ENCODE measurements around the gene USB1. TPM values are rescaled to one million over a fixed set of nuclear protein-coding genes. Genes with fewer than 3 reads are reported as not detected.

USB1 gene
- total and polyA plus RNA-seq, 3 donors from 2014 or later, result 39.7 to 63.7 (median 62.4) TPM

DNA sequence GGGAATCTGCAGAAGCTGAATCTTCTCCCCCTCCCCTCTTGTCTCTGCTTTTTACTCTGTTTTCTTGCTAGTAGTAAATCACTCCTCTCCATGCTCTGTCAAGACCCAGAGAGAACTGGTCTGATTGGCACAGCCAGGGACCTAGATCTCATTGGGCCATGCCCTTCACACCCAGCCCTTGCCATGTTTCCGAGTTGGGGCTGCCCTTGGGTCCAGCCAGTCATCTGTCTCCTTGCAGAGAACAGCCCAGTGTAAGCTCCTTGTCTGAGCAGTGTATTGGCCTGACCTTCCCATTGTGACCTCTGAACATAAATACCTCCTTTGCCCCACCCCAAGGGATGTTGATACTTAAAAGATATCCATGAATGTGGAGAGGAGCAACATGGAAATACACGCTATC lies 28.2 kb downstream of the USB1 start:
- WGBS, 2 donors, result 75 to 96% methylated on average over 2 of the region's 2 CpGs
- no peak for TF ChIP-seq POLR2A (IDR thresholded peaks at IDR 0.05)
- TF ChIP-seq, protein P1, sequence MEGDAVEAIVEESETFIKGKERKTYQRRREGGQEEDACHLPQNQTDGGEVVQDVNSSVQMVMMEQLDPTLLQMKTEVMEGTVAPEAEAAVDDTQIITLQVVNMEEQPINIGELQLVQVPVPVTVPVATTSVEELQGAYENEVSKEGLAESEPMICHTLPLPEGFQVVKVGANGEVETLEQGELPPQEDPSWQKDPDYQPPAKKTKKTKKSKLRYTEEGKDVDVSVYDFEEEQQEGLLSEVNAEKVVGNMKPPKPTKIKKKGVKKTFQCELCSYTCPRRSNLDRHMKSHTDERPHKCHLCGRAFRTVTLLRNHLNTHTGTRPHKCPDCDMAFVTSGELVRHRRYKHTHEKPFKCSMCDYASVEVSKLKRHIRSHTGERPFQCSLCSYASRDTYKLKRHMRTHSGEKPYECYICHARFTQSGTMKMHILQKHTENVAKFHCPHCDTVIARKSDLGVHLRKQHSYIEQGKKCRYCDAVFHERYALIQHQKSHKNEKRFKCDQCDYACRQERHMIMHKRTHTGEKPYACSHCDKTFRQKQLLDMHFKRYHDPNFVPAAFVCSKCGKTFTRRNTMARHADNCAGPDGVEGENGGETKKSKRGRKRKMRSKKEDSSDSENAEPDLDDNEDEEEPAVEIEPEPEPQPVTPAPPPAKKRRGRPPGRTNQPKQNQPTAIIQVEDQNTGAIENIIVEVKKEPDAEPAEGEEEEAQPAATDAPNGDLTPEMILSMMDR (IDR thresholded peaks at IDR 0.05), result no peak
- no peak overlapping the region for H3K27ac ChIP-seq
- no peaks in the 10 kb centered on the region for H3K9me3 ChIP-seq
- intact Hi-C loops (cut with DNase I; ENCODE audit: low total_unique reads), result loop anchor here (5.0 kb wide), 1 partner anchor 93 kb away; no protein-coding TSS in a partner anchor
- H3K4me1 ChIP-seq, result peaks cover 53% of the 10 kb centered on the region
- no peak for DNase-seq
- H3K4me3 ChIP-seq, result no peak overlapping the region
- no peaks in the 10 kb centered on the region for H3K36me3 ChIP-seq (ENCODE audit: low read depth, missing control alignments)
- no peaks in the 10 kb centered on the region for H3K27me3 ChIP-seq

DNA sequence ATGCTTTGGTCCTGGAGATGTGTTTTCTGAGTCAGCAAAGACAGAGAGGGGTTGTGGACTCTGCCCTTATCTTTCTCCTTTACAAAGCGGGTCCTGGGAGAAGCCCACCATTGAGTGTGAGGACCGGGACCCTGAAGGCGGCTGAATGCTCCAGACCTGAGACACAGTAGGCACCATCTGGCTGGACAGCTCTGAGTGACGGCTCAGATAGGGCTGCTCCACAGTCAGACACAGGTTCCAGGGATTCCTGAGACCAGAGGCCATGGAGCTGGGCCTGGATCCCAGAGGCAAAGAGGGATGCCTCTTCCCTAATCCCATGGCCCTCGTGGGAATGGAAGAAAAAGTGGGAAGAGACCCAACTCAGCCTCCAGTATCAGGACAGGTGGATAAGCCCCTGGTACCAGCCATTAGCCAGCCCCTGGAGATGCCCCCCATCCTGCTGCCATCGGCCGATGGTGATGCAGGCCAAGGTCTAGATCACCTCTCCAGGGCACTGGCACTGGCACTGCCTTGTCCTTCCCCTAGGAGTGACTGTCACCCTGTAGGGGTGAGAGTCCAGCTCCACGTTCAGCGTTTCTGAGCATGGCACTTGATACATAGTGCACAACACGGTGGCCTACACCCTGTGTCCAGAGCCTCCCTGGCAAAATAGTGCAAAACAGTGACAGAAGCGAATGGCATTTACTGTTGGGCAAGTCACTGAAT lies 29.1 kb downstream of the USB1 start:
- Histone ChIP-seq H3K36me3 (ENCODE audit: low read depth, missing control alignments) (no peaks in the 10 kb centered on the region), H3K4me3 (no peak overlapping the region), H3K4me1 (peaks cover 53% of the 10 kb centered on the region), H3K27me3 (no peaks in the 10 kb centered on the region), H3K9me3 (no peaks in the 10 kb centered on the region), H3K27ac (no peak overlapping the region)
- DNase-seq, result no peak
- no peak for TF ChIP-seq POLR2A (IDR thresholded peaks at IDR 0.05)
- TF ChIP-seq, protein P1 (IDR thresholded peaks at IDR 0.05), result no peak
- intact Hi-C loops (cut with DNase I; ENCODE audit: low total_unique reads), result no loop called here
- 71 to 77% methylated on average over 9 to 11 of the region's 11 CpGs for WGBS, 2 donors

DNA sequence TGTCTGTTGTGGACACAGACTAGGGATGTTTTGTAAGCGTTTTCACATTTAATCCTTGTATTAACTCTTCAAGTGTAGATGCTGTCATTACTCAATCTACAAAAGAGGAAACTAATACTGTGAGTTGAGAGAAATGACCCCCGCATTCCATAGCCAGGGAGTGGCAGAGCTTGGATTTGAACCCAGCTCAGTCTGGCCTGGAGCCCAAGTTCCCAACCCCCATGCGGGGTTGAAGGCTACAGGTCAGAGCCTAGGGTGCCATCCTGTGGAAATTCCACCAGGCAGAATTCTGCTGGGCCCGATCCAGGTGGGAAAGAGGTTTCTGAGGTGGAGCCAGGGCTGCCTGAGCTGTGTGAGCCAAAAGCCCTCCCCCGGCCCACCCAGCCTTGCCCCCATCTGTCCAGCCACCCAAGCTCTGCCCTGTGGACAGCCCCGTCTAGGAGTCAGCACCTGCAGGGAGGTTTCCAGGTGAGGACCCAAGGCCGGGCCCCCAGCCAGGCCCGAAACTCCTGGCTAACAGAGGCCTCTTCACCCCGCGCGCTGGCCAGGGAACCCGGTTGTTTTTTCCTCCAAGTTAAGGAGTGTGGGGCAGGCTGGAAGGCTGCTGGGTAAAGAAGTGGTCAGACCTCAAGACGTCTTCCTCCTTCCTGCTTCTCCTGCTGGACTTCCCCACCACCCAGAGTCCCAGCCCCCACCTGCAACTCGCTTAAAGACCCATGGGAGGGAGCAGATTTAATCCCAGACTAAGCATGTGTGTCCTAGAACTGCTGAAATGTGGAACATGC lies 30.0 kb downstream of the USB1 start:
- TF ChIP-seq, protein P1 (IDR thresholded peaks at IDR 0.05), result no peak
- TF ChIP-seq POLR2A (IDR thresholded peaks at IDR 0.05), result no peak
- Histone ChIP-seq H3K27ac (peak overlapping the region in 1 of 2 donors; percentile 24), H3K27me3 (no peaks in the 10 kb centered on the region), H3K4me3 (no peak overlapping the region), H3K4me1 (peaks cover 59% of the 10 kb centered on the region), H3K9me3 (no peaks in the 10 kb centered on the region), H3K36me3 (ENCODE audit: low read depth, missing control alignments) (no peaks in the 10 kb centered on the region)
- intact Hi-C loops (cut with DNase I; ENCODE audit: low total_unique reads), result no loop called here
- DNase-seq, result no peak
- WGBS, 2 donors, result 52 to 58% methylated on average over 11 to 13 of the region's 14 CpGs

DNA sequence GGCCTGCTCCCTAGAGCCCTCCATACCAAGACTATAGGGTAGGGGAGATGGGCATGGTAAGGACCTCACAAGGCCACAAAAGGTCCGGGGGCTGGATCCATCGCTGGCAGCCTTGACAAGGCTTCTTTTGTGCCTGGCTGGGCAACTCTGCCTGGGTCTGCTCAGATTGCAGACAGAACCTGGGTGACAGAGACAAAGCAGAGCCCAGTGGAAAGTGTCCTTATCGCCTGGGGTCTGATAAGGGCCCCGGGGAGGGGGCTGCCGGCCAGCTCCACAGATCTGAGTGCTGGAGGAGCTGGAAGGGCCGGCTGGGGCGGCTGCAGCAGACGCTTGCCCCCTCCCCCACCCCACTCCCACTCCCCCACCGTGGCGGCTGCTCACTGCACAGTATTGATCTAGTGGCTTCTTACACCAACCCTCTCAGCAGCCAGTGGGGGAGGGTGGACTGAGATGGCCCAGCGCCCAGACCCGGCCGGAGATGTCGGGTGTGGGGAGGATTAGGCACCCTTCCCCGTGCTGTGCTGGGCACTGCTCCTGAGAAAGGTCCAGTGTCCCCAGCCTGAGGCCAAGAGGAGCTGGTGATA lies 31.6 kb downstream of the USB1 start:
- Histone ChIP-seq H3K9me3 (no peaks in the 10 kb centered on the region), H3K4me1 (peaks cover 59% of the 10 kb centered on the region), H3K36me3 (ENCODE audit: low read depth, missing control alignments) (no peaks in the 10 kb centered on the region), H3K4me3 (no peak overlapping the region), H3K27ac (no peak overlapping the region), H3K27me3 (no peaks in the 10 kb centered on the region)
- peak; percentile 94 for DNase-seq
- TF ChIP-seq, protein P1 (IDR thresholded peaks at IDR 0.05), result no peak
- no peak for TF ChIP-seq POLR2A (IDR thresholded peaks at IDR 0.05)
- intact Hi-C loops (cut with DNase I; ENCODE audit: low total_unique reads), result no loop called here
- WGBS, 2 donors, result 36 to 40% methylated on average over 3 to 12 of the region's 15 CpGs
